ENCODE measurements around the gene IFI27L1. TPM values are rescaled to one million over a fixed set of nuclear protein-coding genes. Genes with fewer than 3 reads are reported as not detected.

The IFI27L1 gene
- total and polyA plus RNA-seq, 2 of the 13 experiments (the other 11 are each of a cell fraction or from before 2014, with no cell fraction given): 11.9 to 19.0 TPM

DNA sequence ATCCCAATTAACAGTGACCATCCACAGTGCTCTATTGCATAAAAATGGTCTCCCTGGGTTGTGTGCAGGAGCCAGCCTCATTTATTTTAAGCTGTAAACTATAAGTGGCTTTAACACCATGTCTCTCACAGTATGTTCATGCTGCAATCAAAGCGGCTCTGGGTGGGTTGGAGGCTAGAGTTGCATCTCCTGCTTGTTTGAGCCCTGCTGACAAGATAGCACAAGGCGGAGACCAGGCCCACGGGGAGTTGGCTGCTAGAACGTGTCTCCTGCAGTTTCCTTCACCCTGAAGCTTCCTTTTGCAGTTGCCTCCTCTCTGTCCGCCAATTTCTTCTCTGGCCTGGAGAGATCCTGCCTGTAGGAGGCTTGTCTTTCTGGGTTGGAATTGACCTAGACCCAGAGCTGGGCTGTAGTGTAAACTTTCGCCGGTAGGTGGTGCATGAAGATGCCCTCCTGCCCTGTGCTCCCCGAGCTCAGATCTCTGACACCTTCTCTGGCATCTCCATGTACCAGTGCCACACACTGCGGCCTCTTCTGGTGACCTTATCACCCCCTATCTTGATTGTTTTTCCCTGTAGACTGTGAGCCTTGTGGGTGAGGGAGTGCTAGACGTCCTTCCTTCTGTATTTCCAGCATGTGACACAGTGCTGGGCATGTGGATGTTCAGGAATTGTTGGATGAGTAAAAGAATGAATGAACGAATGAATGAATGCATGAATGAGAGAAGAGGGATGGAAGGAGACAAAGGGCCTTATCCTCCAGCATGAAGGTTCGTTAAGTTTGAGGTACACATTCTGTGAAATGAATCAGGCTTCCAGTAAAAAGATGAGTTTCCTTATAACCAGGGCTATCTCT, 44.6 kb upstream of the IFI27L1 start (continued):
- TF ChIP-seq, protein P1, sequence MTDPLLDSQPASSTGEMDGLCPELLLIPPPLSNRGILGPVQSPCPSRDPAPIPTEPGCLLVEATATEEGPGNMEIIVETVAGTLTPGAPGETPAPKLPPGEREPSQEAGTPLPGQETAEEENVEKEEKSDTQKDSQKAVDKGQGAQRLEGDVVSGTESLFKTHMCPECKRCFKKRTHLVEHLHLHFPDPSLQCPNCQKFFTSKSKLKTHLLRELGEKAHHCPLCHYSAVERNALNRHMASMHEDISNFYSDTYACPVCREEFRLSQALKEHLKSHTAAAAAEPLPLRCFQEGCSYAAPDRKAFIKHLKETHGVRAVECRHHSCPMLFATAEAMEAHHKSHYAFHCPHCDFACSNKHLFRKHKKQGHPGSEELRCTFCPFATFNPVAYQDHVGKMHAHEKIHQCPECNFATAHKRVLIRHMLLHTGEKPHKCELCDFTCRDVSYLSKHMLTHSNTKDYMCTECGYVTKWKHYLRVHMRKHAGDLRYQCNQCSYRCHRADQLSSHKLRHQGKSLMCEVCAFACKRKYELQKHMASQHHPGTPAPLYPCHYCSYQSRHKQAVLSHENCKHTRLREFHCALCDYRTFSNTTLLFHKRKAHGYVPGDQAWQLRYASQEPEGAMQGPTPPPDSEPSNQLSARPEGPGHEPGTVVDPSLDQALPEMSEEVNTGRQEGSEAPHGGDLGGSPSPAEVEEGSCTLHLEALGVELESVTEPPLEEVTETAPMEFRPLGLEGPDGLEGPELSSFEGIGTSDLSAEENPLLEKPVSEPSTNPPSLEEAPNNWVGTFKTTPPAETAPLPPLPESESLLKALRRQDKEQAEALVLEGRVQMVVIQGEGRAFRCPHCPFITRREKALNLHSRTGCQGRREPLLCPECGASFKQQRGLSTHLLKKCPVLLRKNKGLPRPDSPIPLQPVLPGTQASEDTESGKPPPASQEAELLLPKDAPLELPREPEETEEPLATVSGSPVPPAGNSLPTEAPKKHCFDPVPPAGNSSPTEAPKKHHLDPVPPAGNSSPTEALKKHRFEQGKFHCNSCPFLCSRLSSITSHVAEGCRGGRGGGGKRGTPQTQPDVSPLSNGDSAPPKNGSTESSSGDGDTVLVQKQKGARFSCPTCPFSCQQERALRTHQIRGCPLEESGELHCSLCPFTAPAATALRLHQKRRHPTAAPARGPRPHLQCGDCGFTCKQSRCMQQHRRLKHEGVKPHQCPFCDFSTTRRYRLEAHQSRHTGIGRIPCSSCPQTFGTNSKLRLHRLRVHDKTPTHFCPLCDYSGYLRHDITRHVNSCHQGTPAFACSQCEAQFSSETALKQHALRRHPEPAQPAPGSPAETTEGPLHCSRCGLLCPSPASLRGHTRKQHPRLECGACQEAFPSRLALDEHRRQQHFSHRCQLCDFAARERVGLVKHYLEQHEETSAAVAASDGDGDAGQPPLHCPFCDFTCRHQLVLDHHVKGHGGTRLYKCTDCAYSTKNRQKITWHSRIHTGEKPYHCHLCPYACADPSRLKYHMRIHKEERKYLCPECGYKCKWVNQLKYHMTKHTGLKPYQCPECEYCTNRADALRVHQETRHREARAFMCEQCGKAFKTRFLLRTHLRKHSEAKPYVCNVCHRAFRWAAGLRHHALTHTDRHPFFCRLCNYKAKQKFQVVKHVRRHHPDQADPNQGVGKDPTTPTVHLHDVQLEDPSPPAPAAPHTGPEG (CRISPR knock-in tag; IDR thresholded peaks at IDR 0.05): no peak
- no peak for TF ChIP-seq MEIS2 (CRISPR knock-in tag; IDR thresholded peaks at IDR 0.05)
- TF ChIP-seq TEAD3 (CRISPR knock-in tag; optimal IDR thresholded peaks at IDR 0.05; ENCODE audit: borderline replicate concordance): peak; percentile 72
- TF ChIP-seq ZNF331 (CRISPR knock-in tag; IDR thresholded peaks at IDR 0.05): no peak
- peak; percentile 77 for TF ChIP-seq RAD21 (CRISPR knock-in tag; IDR thresholded peaks at IDR 0.05)
- peak; percentile 21; the same call in 1 of the 2 replicates for TF ChIP-seq ZNF644 (CRISPR knock-in tag; IDR thresholded peaks at IDR 0.05; ENCODE audit: low read depth)
- TF ChIP-seq, protein P2, sequence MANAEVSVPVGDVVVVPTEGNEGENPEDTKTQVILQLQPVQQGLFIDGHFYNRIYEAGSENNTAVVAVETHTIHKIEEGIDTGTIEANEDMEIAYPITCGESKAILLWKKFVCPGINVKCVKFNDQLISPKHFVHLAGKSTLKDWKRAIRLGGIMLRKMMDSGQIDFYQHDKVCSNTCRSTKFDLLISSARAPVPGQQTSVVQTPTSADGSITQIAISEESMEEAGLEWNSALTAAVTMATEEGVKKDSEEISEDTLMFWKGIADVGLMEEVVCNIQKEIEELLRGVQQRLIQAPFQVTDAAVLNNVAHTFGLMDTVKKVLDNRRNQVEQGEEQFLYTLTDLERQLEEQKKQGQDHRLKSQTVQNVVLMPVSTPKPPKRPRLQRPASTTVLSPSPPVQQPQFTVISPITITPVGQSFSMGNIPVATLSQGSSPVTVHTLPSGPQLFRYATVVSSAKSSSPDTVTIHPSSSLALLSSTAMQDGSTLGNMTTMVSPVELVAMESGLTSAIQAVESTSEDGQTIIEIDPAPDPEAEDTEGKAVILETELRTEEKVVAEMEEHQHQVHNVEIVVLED (CRISPR knock-in tag; IDR thresholded peaks at IDR 0.05; ENCODE audit: borderline replicate concordance): no peak
- TF ChIP-seq GPN1 (CRISPR knock-in tag; IDR thresholded peaks at IDR 0.05; ENCODE audit: borderline replicate concordance): no peak
- no peak for TF ChIP-seq JDP2 (CRISPR knock-in tag; IDR thresholded peaks at IDR 0.05; ENCODE audit: borderline replicate concordance)
- TF ChIP-seq, protein P3, sequence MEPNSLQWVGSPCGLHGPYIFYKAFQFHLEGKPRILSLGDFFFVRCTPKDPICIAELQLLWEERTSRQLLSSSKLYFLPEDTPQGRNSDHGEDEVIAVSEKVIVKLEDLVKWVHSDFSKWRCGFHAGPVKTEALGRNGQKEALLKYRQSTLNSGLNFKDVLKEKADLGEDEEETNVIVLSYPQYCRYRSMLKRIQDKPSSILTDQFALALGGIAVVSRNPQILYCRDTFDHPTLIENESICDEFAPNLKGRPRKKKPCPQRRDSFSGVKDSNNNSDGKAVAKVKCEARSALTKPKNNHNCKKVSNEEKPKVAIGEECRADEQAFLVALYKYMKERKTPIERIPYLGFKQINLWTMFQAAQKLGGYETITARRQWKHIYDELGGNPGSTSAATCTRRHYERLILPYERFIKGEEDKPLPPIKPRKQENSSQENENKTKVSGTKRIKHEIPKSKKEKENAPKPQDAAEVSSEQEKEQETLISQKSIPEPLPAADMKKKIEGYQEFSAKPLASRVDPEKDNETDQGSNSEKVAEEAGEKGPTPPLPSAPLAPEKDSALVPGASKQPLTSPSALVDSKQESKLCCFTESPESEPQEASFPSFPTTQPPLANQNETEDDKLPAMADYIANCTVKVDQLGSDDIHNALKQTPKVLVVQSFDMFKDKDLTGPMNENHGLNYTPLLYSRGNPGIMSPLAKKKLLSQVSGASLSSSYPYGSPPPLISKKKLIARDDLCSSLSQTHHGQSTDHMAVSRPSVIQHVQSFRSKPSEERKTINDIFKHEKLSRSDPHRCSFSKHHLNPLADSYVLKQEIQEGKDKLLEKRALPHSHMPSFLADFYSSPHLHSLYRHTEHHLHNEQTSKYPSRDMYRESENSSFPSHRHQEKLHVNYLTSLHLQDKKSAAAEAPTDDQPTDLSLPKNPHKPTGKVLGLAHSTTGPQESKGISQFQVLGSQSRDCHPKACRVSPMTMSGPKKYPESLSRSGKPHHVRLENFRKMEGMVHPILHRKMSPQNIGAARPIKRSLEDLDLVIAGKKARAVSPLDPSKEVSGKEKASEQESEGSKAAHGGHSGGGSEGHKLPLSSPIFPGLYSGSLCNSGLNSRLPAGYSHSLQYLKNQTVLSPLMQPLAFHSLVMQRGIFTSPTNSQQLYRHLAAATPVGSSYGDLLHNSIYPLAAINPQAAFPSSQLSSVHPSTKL (CRISPR knock-in tag; IDR thresholded peaks at IDR 0.05): 0 out of 2 replicates have a peak, but pooled peaks have one; percentile 29
- 0 out of 2 replicates have a peak, but pooled peaks have one; percentile 27 for TF ChIP-seq ZNF501 (CRISPR knock-in tag; IDR thresholded peaks at IDR 0.05)
- peak; percentile 83 for TF ChIP-seq XRCC5 (optimal IDR thresholded peaks at IDR 0.05; ENCODE audit: low read length)
- TF ChIP-seq ZMYM4 (CRISPR knock-in tag; IDR thresholded peaks at IDR 0.05): peak; percentile 33; the same call in 1 of the 2 replicates
- TF ChIP-seq, protein P4, sequence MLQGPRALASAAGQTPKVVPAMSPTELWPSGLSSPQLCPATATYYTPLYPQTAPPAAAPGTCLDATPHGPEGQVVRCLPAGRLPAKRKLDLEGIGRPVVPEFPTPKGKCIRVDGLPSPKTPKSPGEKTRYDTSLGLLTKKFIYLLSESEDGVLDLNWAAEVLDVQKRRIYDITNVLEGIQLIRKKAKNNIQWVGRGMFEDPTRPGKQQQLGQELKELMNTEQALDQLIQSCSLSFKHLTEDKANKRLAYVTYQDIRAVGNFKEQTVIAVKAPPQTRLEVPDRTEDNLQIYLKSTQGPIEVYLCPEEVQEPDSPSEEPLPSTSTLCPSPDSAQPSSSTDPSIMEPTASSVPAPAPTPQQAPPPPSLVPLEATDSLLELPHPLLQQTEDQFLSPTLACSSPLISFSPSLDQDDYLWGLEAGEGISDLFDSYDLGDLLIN (CRISPR knock-in tag; IDR thresholded peaks at IDR 0.05; ENCODE audit: borderline replicate concordance): no peak
- no peak for TF ChIP-seq PAX8 (CRISPR knock-in tag; IDR thresholded peaks at IDR 0.05; ENCODE audit: borderline replicate concordance)
- TF ChIP-seq ZNF354B (CRISPR knock-in tag; IDR thresholded peaks at IDR 0.05): no peak
